Fibroblast of gingiva (primary cell): Measurements from ENCODE around the gene HS2ST1.
"Not testable (repeated sequence)": the region's sequence is repeated elsewhere in the genome, so short reads cannot be mapped to it uniquely, and the experiment has no call there.

Experiments
- DNase-seq: peaks from one replicate; pipeline ENCODE4 v3.0.0-alpha.2; 2011; ENCODE audit warnings: low read depth

The HS2ST1 gene

GRCh38 chr1:86925742-86926141, 11.3 kb downstream of the HS2ST1 start:
- no peak for DNase-seq

DNA sequence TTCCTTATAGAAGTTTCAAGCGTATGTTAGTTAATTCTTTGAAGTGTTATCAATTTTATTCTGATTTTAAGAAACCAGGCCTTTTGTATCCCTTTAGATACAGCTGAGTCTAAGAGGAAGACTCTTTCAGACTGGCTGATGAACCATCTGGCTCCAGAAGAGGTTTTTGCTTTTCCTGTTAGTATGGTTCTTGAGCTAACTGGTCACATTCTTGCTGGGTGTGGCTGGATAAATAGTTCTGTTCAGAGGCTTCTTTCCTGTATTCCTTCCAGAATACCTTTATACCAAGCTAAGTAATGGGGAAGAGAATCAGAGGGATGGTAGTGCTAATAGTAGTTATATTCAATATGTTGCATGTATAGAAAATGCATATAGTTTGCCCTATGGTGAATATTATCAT, 12.4 kb downstream of the HS2ST1 start:
- no peak for DNase-seq

- no peak for DNase-seq
Measured at GRCh38 chr1:86928819-86929218, 14.4 kb downstream of the HS2ST1 start.

GRCh38 chr1:86933051-86933450, 18.6 kb downstream of the HS2ST1 start:
- no peak for DNase-seq

DNA sequence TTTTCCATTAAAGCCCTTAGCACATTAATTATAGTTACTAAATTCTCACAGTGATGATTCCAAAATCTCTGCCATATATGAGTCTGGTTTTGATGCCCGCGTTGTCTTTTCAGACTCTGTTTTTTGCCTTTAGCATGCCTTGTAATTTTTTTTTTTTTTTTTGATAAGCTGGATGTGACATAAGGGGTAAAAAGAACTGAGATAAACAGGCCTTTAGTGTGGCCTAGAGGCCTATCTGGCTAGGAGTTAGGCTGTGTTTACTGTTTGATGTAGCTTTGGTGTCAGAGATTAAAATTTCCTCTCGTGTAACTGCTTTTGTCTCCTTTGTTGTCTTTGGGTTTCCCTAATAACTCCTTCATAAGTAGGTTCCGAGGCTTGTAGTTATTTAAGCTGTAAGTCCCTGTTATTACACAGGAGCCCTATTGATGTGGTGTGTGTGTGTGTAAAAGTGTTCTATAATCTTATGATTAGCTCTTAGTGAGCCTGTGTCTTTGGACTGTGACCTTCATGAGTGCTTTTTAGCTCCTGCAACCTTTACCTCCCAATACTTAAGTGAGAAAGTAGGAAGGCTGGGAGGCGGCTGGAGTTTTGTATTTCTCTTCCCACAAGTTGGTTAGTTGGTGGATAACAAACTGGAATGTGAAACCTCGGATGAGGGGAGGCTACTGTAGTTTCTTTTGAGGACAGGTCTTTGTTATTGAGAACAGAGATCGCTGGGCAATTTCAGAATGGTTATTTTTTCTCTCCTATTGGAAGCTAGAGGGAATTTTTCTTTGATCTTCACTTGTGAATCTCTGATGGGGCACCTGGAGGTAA, 19.3 kb downstream of the HS2ST1 start:
- DNase-seq, result no peak

DNA sequence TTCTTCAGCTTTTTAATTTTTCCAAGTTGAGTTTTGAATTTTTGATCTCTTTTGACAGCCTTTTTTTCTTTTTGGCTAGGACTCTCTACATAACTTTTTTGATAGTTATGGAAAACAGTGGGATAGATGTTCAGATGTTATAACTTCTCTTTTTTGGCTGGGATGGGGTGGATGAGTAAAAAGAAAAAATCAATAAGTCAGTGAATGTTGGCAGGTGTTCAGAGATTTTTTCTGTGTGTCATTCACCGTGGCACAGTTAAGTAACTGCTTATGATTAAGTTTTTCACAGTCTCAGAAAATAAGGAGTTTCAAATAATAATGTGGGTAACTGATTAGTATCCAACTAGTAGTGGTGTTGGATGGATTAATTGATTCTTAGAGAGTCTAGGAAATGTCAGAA, 24.0 kb downstream of the HS2ST1 start:
- no peak for DNase-seq

GRCh38 chr1:86938855-86939254, 24.4 kb downstream of the HS2ST1 start:
- DNase-seq, result no peak

- DNase-seq, result no peak
Measured at GRCh38 chr1:86939406-86939805, 25.0 kb downstream of the HS2ST1 start.

- DNase-seq, result no peak
Measured at GRCh38 chr1:86940599-86940998, 26.2 kb downstream of the HS2ST1 start.

DNA sequence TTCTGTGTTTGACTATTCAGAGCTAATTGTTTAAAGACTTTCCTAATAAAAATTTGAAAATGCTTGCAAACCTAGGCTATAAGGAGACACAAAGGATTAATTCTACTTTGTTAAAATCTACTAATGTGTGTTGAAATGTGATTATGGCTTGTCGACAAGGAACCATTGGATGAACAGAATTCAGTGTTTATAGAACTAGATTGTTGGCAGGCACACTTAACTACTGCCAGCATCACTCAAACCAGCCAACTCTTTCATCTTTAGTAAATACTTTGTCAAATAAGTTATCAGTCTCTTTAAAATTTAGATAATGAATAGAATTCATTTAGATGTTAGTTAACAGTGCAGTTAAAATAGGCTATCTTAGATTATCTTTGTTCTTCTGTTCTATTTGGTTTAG, 27.6 kb downstream of the HS2ST1 start:
- no peak for DNase-seq

DNA sequence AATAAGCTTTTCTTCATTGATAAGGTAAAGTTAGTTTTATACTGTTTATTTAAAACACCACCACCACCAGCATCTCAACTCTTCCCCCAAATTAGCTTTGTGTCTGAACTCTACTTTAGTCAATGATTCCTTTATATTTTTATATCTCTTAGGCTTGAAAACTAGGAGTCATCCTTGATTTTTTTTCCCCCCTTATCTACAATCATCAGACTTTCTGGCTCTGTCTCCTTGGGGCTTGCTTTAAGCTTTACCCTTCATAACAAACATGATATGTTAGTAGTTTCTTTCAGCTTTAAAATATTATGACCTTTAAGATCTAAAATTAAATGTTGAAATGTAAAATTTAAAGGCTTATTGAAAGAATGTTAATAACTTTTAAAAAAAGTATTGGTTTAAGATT, 28.3 kb downstream of the HS2ST1 start:
- DNase-seq, result no peak

DNA sequence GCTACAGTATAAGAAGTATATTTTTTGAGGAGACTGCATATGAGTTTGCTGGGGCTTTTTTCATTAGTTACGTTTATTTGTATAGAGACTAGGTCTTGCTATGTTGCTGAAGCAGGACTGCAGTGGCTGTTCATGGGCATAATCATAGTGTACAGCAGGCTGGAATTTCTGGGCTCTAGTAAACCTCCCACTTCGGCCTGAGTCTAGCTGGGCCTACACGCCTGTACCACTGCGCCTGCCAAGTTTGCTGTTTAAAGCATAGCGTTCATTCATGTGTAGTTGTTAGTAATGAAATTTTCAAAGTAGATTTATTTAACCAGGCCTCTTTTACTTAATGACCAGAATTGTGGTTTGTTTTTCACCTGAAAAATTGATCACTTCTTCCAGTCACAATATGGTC, 33.8 kb downstream of the HS2ST1 start:
- no peak for DNase-seq

DNA sequence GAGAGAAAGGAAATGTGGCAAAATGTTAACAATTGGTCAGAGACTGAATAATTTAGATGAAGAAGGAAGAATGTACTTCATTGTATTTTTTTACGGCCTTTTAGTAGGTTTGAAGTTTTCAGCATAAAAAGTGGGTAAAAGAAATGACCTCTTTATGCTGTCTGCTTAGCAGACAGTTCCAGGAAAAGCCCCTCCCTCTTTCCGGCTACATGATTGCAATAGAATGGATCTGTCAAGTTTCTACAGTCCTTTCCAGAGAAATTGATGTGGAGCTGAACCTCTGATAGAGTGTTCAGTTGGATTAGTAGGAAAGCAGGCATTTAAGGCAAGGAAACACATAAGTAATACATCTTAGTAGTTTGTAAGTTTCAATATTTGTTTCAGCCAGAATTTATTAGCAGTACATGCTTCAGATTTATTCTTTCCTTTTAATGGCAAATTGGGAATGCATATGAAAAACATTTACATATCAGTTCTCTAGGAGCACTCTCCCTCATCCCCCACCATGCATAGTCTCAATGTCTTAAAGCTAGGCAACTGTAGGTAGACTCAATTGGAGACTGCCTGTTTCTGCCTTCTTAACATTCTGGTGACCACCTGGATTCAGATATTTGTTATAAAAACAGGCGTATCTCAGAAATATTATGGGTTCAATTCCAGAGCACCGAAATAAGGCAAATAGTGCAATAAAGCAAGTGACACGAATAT, 36.4 kb downstream of the HS2ST1 start:
- DNase-seq, result no peak

- DNase-seq, result no peak
Measured at GRCh38 chr1:86951430-86951829, 37.0 kb downstream of the HS2ST1 start.

GRCh38 chr1:86953167-86953566, 38.7 kb downstream of the HS2ST1 start:
- no peak for DNase-seq

GRCh38 chr1:86955678-86956077, 41.2 kb downstream of the HS2ST1 start:
- no peak for DNase-seq

DNA sequence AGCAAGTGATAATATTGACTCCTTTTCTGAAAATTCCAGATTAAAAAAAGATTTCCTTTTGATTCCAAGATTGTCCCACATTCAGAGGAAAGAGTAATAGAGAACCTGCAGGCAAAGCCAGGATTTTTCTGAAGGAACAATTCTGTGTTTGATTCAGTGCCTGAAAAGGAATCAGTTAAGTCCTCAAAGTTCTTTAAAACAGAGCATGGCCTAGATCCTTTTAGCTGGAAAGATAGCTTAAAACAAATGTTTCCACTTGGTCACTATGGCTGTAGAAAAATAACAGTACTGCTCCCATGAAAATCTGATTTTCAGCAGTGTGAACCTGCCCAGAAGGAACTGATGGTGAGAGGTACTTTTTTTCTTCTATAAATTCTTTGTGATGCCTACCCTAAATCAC, 41.8 kb downstream of the HS2ST1 start:
- DNase-seq, result no peak

- DNase-seq, result peak; percentile 17
Measured at GRCh38 chr1:86957221-86957620, 42.8 kb downstream of the HS2ST1 start.

DNA sequence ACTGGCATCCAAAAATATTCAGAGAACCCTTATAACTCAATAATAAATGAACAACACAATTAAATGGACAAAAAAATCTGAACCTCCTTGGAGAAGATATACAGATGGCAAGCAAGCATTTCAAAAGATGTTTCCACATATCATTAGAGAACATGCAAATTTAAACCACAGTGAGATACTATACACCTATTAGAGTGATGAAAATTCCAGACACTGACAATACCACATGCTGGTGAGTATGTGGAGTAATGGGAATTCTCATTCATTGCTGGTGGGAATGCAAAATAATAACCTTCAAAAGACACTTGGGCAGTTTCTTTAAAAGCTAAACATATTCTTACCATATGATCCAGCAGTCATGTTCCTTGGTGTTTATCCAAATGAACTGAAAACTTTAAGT, 46.1 kb downstream of the HS2ST1 start:
- DNase-seq, result no peak

DNA sequence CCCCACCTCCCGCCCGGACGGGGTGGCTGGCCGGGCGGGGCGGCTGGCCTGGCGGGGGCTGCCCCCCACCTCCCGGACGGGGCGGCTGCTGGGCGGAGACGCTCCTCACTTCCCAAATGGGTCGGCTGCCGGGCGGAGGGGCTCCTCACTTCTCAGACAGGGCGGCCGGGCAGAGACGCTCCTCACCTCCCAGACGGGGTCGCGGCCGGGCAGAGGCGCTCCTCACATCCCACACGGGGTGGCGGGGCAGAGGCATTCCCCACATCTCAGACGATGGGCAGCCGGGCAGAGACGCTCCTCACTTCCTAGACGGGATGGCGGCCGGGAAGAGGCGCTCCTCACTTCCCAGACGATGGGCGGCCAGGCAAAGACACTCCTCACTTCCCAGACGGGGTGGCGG, 49.4 kb downstream of the HS2ST1 start:
- not testable (repeated sequence) for DNase-seq

DNA sequence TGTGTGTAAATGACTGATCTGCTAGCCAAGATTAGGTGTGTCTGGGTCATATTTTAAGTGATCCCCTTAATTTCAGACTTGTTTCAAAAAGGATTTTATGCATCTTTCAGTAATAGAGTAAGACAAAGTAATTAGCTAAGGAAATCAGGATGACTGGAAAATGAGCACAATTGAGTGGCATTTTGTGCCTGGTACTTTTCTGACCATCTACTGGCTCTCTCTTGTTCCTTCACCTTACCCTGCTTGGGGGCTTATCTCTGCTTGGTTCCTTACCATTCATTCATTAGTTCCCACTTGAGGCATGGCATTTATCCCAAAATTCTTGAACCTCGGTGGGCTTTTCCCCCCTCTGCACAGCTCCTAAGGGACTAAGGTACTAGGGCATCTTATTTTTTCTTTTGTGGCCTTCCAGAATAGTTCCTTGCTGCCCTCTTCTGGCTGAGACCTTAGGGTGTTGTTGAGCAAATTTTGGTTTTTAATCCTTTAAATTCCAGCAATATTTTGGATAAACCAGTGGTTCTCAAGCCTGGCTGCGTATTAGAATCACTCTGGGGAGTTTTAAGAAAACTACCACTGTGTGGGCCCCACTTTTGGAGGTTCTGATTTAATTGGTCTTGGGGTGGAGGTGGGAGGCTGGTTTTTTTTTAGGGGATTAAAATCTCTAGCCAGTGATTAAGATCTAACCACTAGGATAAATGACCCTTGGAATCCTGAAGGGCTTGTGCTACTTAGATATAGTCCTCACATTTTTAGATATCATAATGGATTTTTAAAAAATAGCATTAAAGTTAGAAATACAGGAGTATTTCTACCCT, 50.8 kb downstream of the HS2ST1 start:
- peak; percentile 34 for DNase-seq

DNA sequence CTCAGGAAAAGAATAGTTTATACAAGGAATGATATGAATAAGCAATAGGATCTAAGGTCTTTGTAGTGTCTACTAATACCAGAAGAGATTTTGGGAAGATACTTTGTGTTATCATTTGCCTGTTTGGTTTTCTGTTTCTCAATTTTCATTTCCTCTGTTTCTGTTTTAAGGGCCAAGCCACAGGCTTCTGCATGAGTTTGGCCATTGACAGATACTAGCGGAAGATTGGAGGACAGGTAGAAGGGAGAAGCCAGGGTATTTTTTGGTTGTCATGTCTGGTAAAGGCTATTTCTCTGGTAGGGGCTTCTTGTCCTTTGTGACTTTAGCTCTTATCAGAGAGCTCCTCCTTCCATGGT, 51.4 kb downstream of the HS2ST1 start:
- DNase-seq, result no peak

DNA sequence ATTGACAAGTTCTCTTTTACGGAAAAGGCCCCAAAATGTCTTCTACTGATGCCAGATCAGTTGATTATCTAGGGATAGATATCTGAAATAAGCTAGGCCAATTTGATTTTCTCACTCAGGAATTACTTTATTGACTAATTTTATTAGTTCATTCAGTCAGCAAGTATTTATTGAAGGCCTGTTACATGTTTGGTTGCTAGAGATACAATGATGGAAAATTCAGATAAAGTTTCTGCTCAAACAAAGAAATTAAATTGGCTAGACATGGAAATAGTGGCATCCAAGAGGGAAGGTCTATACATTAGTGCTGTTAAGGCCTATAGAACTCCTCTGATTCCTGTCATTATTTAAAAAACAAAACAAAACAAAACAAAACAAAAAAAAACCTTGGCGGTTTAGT, 56.5 kb downstream of the HS2ST1 start:
- DNase-seq, result no peak
